WERI-Rb-1 (cell line): ENCODE results near the gene GPAM.
"Not testable (repeated sequence)": the region's sequence is repeated elsewhere in the genome, so short reads cannot be mapped to it uniquely, and the experiment has no call there.

Experiments used
- DNase-seq: peaks from one replicate; pipeline ENCODE4 v3.0.0-alpha.2; 2020
- H3K27ac ChIP-seq: fragments of 250-450 bp; sonication (Bioruptor Pico); 2 replicates; pipeline ENCODE4 v1.5.1; 2020; ENCODE audit warnings: mild to moderate bottlenecking, moderate library complexity
- H3K27me3 ChIP-seq: fragments of 250-450 bp; sonication (Bioruptor Pico); 2 replicates; pipeline ENCODE4 v1.5.1; 2021; ENCODE audit warnings: mild to moderate bottlenecking, low read depth, moderate library complexity; ENCODE audit not compliant: insufficient read depth, severe bottlenecking
- H3K36me3 ChIP-seq: fragments of 250-450 bp; sonication (Bioruptor Pico); 2 replicates; pipeline ENCODE4 v1.5.1; 2020; ENCODE audit warnings: mild to moderate bottlenecking, moderate library complexity
- H3K4me3 ChIP-seq: 2 replicates; pipeline ENCODE4 v1.5.1; 2011; ENCODE audit warnings: low read depth, mild to moderate bottlenecking, control low read depth, low read length
- H3K9me3 ChIP-seq: fragments of 250-450 bp; sonication (Bioruptor Pico); 2 replicates; pipeline ENCODE4 v1.5.1; 2021; ENCODE audit warnings: mild to moderate bottlenecking, moderate library complexity; ENCODE audit not compliant: severe bottlenecking
- CTCF ChIP-seq: IDR thresholded peaks from 2 replicates; pipeline ENCODE4 v1.5.1; 2011; ENCODE audit warnings: low read depth, mild to moderate bottlenecking, control low read depth, inconsistent platforms, low read length

GPAM gene

DNA sequence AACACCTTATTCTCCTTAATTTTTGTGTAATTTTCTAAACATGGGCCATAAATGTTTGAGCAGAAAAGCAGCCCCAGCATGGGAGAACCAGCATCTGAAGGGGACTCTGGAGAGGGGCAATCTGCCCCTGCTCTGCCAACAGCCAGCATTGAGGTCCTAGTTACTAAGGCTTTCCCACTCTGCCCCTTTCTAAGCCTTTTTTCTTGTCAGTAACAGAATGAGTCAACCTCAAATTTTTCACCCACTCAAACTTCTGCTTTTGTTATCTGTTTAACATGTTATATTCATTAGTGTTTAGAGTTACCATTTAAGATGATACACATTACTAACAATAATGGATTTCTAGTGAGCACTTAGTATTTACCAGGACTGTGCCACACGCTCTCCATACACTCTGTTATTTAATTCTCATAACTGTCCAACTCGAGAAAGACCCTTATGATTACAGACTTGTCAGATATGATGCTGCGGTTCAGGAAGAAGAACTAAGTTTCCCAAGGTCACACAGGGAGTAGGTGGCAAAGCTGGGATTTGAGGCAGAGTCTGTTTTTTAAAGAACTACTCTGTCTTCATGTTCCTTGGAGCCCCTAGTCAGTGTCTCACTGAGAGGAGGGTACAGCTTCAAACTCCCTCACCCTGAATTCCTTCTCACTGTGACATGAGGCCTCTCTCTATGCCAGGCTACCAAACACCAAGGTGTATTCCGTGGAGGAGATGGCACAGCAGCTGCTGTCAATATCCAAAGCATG lies 19.9 kb upstream of the GPAM start:
- no peak overlapping the region for H3K27ac ChIP-seq
- H3K27me3 ChIP-seq = no peaks in the 10 kb centered on the region
- H3K36me3 ChIP-seq = no peaks in the 10 kb centered on the region
- no peak for DNase-seq
- H3K4me3 ChIP-seq = no peak overlapping the region
- no peaks in the 10 kb centered on the region for H3K9me3 ChIP-seq
- TF ChIP-seq CTCF = no peak

DNA sequence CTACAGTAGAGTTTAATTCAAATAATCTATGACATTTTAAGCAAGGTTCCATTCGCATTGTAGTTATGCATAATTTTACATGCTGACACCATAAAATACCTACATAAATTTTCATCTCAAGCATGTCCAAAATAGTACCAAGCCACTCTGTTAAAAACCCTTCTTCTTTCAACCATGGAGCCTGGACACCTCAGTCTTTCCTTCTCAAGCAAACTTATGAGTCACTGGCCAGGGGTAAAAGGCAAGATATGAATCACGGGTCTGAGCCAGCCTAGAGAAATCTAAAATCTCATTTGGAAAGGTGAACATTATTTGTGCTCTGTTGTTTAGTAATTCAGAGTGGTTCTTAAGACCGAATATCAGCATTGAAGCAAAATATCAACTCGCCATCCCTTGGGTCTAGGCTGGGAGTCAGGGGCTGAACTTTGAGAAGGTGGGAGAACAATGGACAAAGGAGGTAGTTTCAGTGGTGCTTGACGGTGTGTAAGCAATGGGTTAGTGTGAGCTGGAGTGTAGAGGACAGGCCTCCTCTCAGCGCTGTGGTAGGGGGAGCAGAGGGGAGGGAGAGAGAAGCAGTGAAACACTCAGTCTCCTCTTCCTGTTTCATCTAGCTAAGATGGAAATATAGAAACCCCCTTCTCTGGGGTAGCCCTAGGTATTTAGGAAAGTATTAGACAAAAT lies 19.1 kb upstream of the GPAM start:
- Histone ChIP-seq H3K9me3 (no peaks in the 10 kb centered on the region), H3K27ac (no peak overlapping the region), H3K36me3 (no peaks in the 10 kb centered on the region), H3K4me3 (no peak overlapping the region), H3K27me3 (no peaks in the 10 kb centered on the region)
- no peak for TF ChIP-seq CTCF
- DNase-seq = no peak

DNA sequence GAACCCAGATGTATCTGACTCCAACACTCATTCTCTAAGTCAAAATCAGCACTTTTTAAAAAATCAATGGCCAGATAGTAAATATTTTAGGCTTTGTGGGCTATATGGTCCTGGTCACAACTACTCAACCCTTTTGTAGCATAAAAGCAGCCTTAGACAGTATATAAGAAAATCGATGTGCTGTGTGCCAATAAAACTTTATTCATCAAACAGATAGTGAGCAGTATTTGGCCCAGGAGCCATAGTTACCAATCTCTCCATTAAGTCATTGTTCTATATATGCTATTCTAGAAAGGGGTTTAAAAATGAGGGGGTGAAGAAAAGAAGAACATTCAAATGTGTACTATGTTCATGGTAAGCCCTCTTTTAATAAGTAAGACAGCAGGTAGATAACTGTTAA lies 18.5 kb upstream of the GPAM start:
- no peaks in the 10 kb centered on the region for H3K27me3 ChIP-seq
- no peaks in the 10 kb centered on the region for H3K36me3 ChIP-seq
- no peak for DNase-seq
- no peaks in the 10 kb centered on the region for H3K9me3 ChIP-seq
- TF ChIP-seq CTCF = no peak
- no peak overlapping the region for H3K4me3 ChIP-seq
- H3K27ac ChIP-seq = no peak overlapping the region

GRCh38 chr10:112201334-112201733 lies 17.8 kb upstream of the GPAM start:
- TF ChIP-seq CTCF = no peak
- Histone ChIP-seq H3K27me3 (no peaks in the 10 kb centered on the region), H3K9me3 (no peaks in the 10 kb centered on the region), H3K4me3 (no peak overlapping the region), H3K27ac (no peak overlapping the region), H3K36me3 (no peaks in the 10 kb centered on the region)
- no peak for DNase-seq

- not testable (repeated sequence) for H3K9me3 ChIP-seq, H3K4me3 ChIP-seq, DNase-seq, H3K27me3 ChIP-seq, H3K36me3 ChIP-seq, H3K27ac ChIP-seq
These were observed 16.7 kb upstream of the GPAM start for GRCh38 chr10:112200259-112200658.

DNA sequence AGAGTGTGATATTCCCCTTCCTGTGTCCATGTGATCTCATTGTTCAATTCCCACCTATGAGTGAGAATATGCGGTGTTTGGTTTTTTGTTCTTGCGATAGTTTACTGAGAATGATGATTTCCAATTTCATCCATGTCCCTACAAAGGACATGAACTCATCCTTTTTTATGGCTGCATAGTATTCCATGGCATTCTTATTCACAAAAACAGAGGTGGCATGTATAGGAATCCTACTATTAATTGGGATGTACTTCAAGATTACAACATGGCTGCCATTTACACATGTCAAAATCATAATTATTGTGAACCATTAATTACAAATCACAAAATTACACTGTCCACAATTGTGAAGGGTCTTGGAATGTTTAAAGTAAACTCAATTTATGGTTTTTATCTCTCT lies 14.1 kb upstream of the GPAM start:
- H3K27me3 ChIP-seq, H3K36me3 ChIP-seq, H3K9me3 ChIP-seq, H3K4me3 ChIP-seq, H3K27ac ChIP-seq, DNase-seq: not testable (repeated sequence)

DNA sequence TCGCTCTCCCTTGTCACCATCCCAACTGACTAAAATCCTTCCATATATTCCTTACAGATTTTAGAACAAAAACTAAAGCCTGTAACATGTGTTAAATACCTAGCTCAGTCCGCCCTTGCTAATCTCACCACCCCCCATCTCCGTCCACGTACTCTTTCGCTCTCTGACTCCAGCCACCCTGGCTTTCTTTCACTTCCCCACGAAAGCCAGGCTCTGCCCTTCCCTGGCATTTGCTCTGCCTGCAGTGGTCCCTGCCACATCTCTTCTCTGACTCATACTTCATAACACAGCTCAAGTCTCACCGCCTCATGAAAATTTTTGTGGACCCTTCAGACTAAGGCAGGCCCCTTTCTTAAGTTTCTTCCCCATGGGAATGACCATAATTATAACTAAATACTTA lies 11.7 kb upstream of the GPAM start:
- H3K27ac ChIP-seq = no peak overlapping the region
- no peak for DNase-seq
- TF ChIP-seq CTCF = no peak

More for the DNA sequence above, 11.7 kb upstream of the GPAM start:
- no peaks in the 10 kb centered on the region for H3K36me3 ChIP-seq
- no peak overlapping the region for H3K4me3 ChIP-seq
- no peaks in the 10 kb centered on the region for H3K9me3 ChIP-seq
- no peaks in the 10 kb centered on the region for H3K27me3 ChIP-seq
